HEK293 (cell line): ENCODE measurements around the gene TMEM62.
"Not testable (repeated sequence)": the region's sequence is repeated elsewhere in the genome, so short reads cannot be mapped to it uniquely, and the experiment has no call there.

Experiments used
- CTCF ChIA-PET: fragments of 350-600 bp; formaldehyde crosslinking; extraction: SDS; loops from one replicate; lab custom pipeline; 2021; ENCODE audit warnings: antibody characterized with exemption; lab: Yijun Ruan, JAX
- POLR2A ChIA-PET: fragments of 300-600 bp; formaldehyde crosslinking; extraction: SDS; loops from one replicate; lab custom pipeline; 2020; ENCODE audit warnings: antibody characterized with exemption, inconsistent platforms; lab: Yijun Ruan, JAX
- H3K27ac ChIP-seq: fragments of 200-500 bp; sonication (Bioruptor generic); 2 replicates; pipeline ENCODE4 v1.5.1; 2014; ENCODE audit warnings: low read depth, low read length, control low read depth, inconsistent platforms; ENCODE audit errors: extremely low read depth
- H3K36me3 ChIP-seq, 2 experiments: fragments of 200-500 bp in 1 of 2; sonication (Bioruptor generic) in 1 of 2; 1 replicate in 1 of 2; 2 replicates in 1 of 2; pipeline ENCODE4 v1.5.1; 2014 to 2017; ENCODE audit warnings: inconsistent platforms in 2 of 2, low read length in 2 of 2; ENCODE audit not compliant: control insufficient read depth in 2 of 2, insufficient read depth in 1 of 2
- H3K4me1 ChIP-seq: fragments of 200-500 bp; sonication (Bioruptor generic); 2 replicates; pipeline ENCODE4 v1.5.1; 2014; ENCODE audit warnings: mild to moderate bottlenecking, low read length, inconsistent platforms; ENCODE audit not compliant: control insufficient read depth, insufficient read depth
- H3K4me3 ChIP-seq: 2 replicates; pipeline ENCODE4 v1.5.1; 2011; ENCODE audit warnings: low read depth, mild to moderate bottlenecking, control low read depth, low read length, moderate library complexity
- H3K9me3 ChIP-seq: fragments of 200-500 bp; sonication (Bioruptor generic); 2 replicates; pipeline ENCODE4 v1.5.1; 2014; ENCODE audit warnings: low read depth, low read length, inconsistent platforms; ENCODE audit not compliant: control insufficient read depth, insufficient read depth
- BCL11A ChIP-seq: fragments of 450-650 bp; formaldehyde crosslinking; IDR thresholded peaks from 2 replicates; pipeline ENCODE4 v1.5.1; 2016; ENCODE audit warnings: low read depth, missing biosample characterization, missing genetic modification characterization
- GLIS2 ChIP-seq: fragments of 450-650 bp; formaldehyde crosslinking; IDR thresholded peaks from 2 replicates; pipeline ENCODE4 v1.5.1; 2016; ENCODE audit warnings: missing biosample characterization, missing genetic modification characterization
- HOXC10 ChIP-seq: sonication (generic); formaldehyde crosslinking; IDR thresholded peaks from 2 replicates; pipeline ENCODE4 v1.8.1; 2023; ENCODE audit warnings: mild to moderate bottlenecking, missing genetic modification reagents
- MYNN ChIP-seq: fragments of 450-650 bp; formaldehyde crosslinking; IDR thresholded peaks from 2 replicates; pipeline ENCODE4 v1.5.1; 2016; ENCODE audit warnings: missing biosample characterization, missing genetic modification characterization, borderline replicate concordance
- SALL2 ChIP-seq: fragments of 450-650 bp; formaldehyde crosslinking; IDR thresholded peaks from 2 replicates; pipeline ENCODE4 v1.5.0; 2017; ENCODE audit warnings: missing biosample characterization, mild to moderate bottlenecking, missing genetic modification characterization, borderline replicate concordance
- ZBTB7A ChIP-seq: fragments of 450-650 bp; formaldehyde crosslinking; IDR thresholded peaks from 2 replicates; pipeline ENCODE4 v1.5.1; 2016; ENCODE audit warnings: low read depth, missing biosample characterization, missing genetic modification characterization
- ZNF10 ChIP-seq: fragments of 450-650 bp; formaldehyde crosslinking; IDR thresholded peaks from 2 replicates; pipeline ENCODE4 v1.5.1; 2017; ENCODE audit warnings: missing biosample characterization, missing genetic modification characterization
- ZNF138 ChIP-seq: fragments of 450-650 bp; formaldehyde crosslinking; IDR thresholded peaks from 2 replicates; pipeline ENCODE4 v1.5.1; 2016; ENCODE audit warnings: missing biosample characterization, missing genetic modification characterization, borderline replicate concordance
- ZNF202 ChIP-seq: fragments of 450-650 bp; formaldehyde crosslinking; IDR thresholded peaks from 2 replicates; pipeline ENCODE4 v1.5.1; 2016; ENCODE audit warnings: missing biosample characterization, missing genetic modification characterization, borderline replicate concordance
- ZNF266 ChIP-seq: fragments of 450-650 bp; formaldehyde crosslinking; IDR thresholded peaks from 2 replicates; pipeline ENCODE4 v1.5.1; 2016; ENCODE audit warnings: missing biosample characterization, missing genetic modification characterization, low read depth
- ZNF302 ChIP-seq: fragments of 450-650 bp; formaldehyde crosslinking; IDR thresholded peaks from 2 replicates; pipeline ENCODE4 v1.5.1; 2016; ENCODE audit warnings: missing biosample characterization, missing genetic modification characterization, low read depth
- ZNF529 ChIP-seq: fragments of 450-650 bp; formaldehyde crosslinking; IDR thresholded peaks from 2 replicates; pipeline ENCODE4 v1.5.1; 2017; ENCODE audit warnings: missing genetic modification characterization, missing biosample characterization; ENCODE audit not compliant: insufficient replicate concordance
- ZNF530 ChIP-seq: fragments of 450-650 bp; formaldehyde crosslinking; IDR thresholded peaks from 2 replicates; pipeline ENCODE4 v1.5.1; 2016; ENCODE audit warnings: low read depth, missing biosample characterization, missing genetic modification characterization
- ZNF585B ChIP-seq: fragments of 450-650 bp; formaldehyde crosslinking; IDR thresholded peaks from 2 replicates; pipeline ENCODE4 v1.5.1; 2016; ENCODE audit warnings: missing biosample characterization, missing genetic modification characterization
- ZNF654 ChIP-seq: fragments of 450-650 bp; formaldehyde crosslinking; IDR thresholded peaks from 2 replicates; pipeline ENCODE4 v1.5.1; 2016; ENCODE audit warnings: low read depth, missing biosample characterization, missing genetic modification characterization
- ZNF660 ChIP-seq: fragments of 450-650 bp; IDR thresholded peaks from 2 replicates; pipeline ENCODE4 v1.5.1; 2018; ENCODE audit warnings: missing biosample characterization, mild to moderate bottlenecking, missing genetic modification characterization
- ZNF785 ChIP-seq: fragments of 450-650 bp; formaldehyde crosslinking; IDR thresholded peaks from 2 replicates; pipeline ENCODE4 v1.5.1; 2016; ENCODE audit warnings: missing biosample characterization, missing genetic modification characterization
- ZNF830 ChIP-seq: fragments of 450-650 bp; IDR thresholded peaks from 2 replicates; pipeline ENCODE4 v1.5.0; 2018; ENCODE audit warnings: missing biosample characterization, missing genetic modification characterization, low read depth, mild to moderate bottlenecking, moderate library complexity
- ZNF837 ChIP-seq: fragments of 450-650 bp; formaldehyde crosslinking; IDR thresholded peaks from 2 replicates; pipeline ENCODE4 v1.5.1; 2016; ENCODE audit warnings: missing biosample characterization, missing genetic modification characterization
- ZSCAN30 ChIP-seq: fragments of 450-650 bp; IDR thresholded peaks from 2 replicates; pipeline ENCODE4 v1.5.1; 2018; ENCODE audit warnings: missing biosample characterization, mild to moderate bottlenecking, missing genetic modification characterization, moderate library complexity
- TF ChIP-seq, protein P1 (sequence below): fragments of 450-650 bp; formaldehyde crosslinking; IDR thresholded peaks from 2 replicates; pipeline ENCODE4 v1.5.1; 2016; ENCODE audit warnings: missing biosample characterization, missing genetic modification characterization
- TF ChIP-seq, protein P2 (sequence below): fragments of 450-650 bp; IDR thresholded peaks from 2 replicates; pipeline ENCODE4 v1.5.1; 2018; ENCODE audit warnings: missing biosample characterization, mild to moderate bottlenecking, missing genetic modification characterization

Gene TMEM62

DNA sequence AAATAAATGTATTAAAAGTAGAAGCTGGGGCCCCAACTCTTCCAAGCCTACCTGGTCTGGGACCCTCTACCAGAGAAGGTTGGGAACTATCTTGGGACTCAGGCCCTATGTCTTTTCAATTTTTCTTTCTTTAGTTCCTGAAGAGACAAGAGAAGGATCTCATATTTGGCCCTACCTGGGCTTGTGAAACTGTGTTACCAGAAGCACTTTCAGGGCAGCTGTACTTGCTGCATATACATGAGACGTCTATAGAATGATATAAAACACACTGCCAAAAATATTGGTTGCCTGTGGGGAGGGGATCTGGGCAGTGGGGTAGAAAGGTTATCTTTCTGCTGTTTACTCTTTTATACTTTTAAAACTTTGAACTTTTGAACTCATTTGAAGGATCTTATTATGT, 88.0 kb downstream of the TMEM62 start:
- no peaks in the 10 kb centered on the region for H3K36me3 ChIP-seq
- no peaks in the 10 kb centered on the region for H3K9me3 ChIP-seq
- POLR2A ChIA-PET = no interaction called here
- no peak overlapping the region for H3K27ac ChIP-seq
- H3K4me1 ChIP-seq = no peaks in the 10 kb centered on the region
- no peak overlapping the region for H3K4me3 ChIP-seq
- no peak for TF ChIP-seq ZNF585B (tag by site-specific recombination)
- TF ChIP-seq HOXC10 (CRISPR knock-in tag) = no peak
- no peak for TF ChIP-seq ZNF830
- no peak for TF ChIP-seq ZNF530 (tag by site-specific recombination)
- no peak for TF ChIP-seq ZBTB7A (tag by site-specific recombination)
- no peak for TF ChIP-seq ZNF266 (tag by site-specific recombination)
- TF ChIP-seq, protein P1, sequence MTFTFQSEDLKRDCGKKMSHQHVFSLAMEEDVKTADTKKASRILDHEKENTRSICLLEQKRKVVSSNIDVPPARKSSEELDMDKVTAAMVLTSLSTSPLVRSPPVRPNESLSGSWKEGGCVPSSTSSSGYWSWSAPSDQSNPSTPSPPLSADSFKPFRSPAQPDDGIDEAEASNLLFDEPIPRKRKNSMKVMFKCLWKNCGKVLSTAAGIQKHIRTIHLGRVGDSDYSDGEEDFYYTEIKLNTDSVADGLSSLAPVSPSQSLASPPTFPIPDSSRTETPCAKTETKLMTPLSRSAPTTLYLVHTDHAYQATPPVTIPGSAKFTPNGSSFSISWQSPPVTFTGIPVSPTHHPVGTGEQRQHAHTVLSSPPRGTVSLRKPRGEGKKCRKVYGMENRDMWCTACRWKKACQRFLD (tag by site-specific recombination) = no peak
- TF ChIP-seq ZNF302 (tag by site-specific recombination) = no peak
- no peak for TF ChIP-seq ZNF10 (tag by site-specific recombination)
- no peak for TF ChIP-seq MYNN (tag by site-specific recombination)
- TF ChIP-seq, protein P2, sequence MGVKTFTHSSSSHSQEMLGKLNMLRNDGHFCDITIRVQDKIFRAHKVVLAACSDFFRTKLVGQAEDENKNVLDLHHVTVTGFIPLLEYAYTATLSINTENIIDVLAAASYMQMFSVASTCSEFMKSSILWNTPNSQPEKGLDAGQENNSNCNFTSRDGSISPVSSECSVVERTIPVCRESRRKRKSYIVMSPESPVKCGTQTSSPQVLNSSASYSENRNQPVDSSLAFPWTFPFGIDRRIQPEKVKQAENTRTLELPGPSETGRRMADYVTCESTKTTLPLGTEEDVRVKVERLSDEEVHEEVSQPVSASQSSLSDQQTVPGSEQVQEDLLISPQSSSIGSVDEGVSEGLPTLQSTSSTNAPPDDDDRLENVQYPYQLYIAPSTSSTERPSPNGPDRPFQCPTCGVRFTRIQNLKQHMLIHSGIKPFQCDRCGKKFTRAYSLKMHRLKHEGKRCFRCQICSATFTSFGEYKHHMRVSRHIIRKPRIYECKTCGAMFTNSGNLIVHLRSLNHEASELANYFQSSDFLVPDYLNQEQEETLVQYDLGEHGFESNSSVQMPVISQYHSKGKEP (tag by site-specific recombination) = no peak
- no peak for TF ChIP-seq ZNF785 (tag by site-specific recombination)
- no peak for TF ChIP-seq ZNF202
- no peak for TF ChIP-seq BCL11A (tag by site-specific recombination)
- TF ChIP-seq SALL2 (tag by site-specific recombination) = no peak
- no peak for TF ChIP-seq ZSCAN30 (tag by site-specific recombination)
- no peak for TF ChIP-seq ZNF660 (tag by site-specific recombination)
- TF ChIP-seq ZNF138 (tag by site-specific recombination) = no peak
- TF ChIP-seq ZNF837 (tag by site-specific recombination) = no peak
- TF ChIP-seq ZNF529 (tag by site-specific recombination) = no peak
- CTCF ChIA-PET = no interaction called here

DNA sequence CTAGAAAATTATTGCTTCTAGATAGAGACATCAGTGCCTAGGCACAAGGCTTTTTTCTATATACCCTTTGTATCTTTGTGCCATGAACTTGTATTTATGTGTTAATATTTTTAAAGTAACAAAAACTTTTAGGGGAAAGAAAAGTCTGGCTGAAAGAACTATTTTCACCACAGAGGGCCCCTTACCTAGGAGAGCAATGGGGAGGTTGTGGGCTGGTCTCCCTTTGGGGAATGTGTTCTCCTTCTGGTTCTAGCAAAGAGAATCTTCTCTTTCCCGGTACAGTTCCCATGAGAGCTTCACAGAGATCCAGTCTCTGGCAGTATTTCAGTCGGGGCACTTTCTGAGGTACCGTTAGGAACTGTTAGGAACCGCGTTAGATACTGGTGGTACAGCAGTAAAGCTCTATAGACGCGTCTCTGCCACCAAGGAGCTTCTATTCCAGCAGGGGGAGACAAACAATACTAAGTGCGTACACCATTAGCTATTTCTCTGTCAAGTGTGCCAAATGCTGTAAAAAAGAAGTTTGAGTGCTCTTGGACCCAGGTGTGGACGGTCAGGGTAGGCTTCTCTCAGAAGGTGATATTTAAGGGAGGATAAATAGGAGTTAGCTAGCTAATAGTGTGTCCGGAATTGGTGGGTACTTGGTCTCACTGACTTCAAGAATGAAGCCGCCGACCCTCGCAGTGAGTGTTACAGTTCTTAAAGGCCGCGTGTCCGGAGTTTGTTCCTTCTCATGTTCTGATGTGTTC, 92.0 kb downstream of the TMEM62 start:
- ChIA-PET POLR2A (no interaction called here), CTCF (interaction anchor here (0.6 to 2.9 kb wide), 15 partner anchors 9 to 474 kb away, joined by 3 to 50 read pairs (median 4); partner anchors contain the start of gene CCNDBP1)
- no peak overlapping the region for H3K27ac ChIP-seq
- no peaks in the 10 kb centered on the region for H3K36me3 ChIP-seq
- peak; percentile 37 for TF ChIP-seq ZNF654 (tag by site-specific recombination)
- no peak for TF ChIP-seq GLIS2 (tag by site-specific recombination)
- H3K4me1 ChIP-seq = no peaks in the 10 kb centered on the region
- H3K9me3 ChIP-seq = no peaks in the 10 kb centered on the region
- no peak overlapping the region for H3K4me3 ChIP-seq

DNA sequence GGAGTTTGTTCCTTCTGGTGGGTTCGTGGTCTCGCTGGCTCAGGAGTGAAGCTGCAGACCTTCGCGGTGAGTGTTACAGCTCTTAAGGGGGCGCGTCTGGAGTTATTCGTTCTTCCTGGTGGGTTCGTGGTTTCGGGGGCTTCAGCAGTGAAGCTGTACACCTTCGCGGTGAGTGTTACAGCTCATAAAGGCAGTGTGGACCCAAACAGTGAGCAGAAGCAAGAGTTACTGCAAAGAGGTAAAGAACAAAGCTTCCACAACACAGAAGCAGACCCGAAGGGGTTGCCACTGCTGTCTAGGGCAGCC, 92.5 kb downstream of the TMEM62 start:
- H3K4me3 ChIP-seq, H3K36me3 ChIP-seq, H3K27ac ChIP-seq, H3K9me3 ChIP-seq, POLR2A ChIA-PET, H3K4me1 ChIP-seq: not testable (repeated sequence)
- CTCF ChIA-PET = interaction anchor here (0.6 to 2.9 kb wide), 13 partner anchors 9 to 367 kb away, joined by 3 to 50 read pairs (median 4); partner anchors contain the start of gene CCNDBP1
